HG02678 (cell line): ENCODE results near the gene CACNA1S.
A peak's percentile ranks its signal among the peaks of the same experiment; 100 is the strongest.

ENCODE experiments used
- ATAC-seq: cut with Tn5 transposase; IDR thresholded peaks from one replicate; pipeline ENCODE4 v1.9.1; 2021; ENCODE audit warnings: mild to moderate bottlenecking, moderate library complexity; ENCODE audit not compliant: unreplicated experiment

CACNA1S gene

GRCh38 chr1:201112173-201112731 is at the start of gene CACNA1S:
TSS of gene CACNA1S (minus strand) at chr1:201112426. CDS start at chr1:201112339, 87 bp downstream.
- ATAC-seq = no peak

- ATAC-seq = no peak
These were observed 45.7 kb upstream of the CACNA1S start for GRCh38 chr1:201157949-201158348.

GRCh38 chr1:201156819-201157218 is 44.6 kb upstream of the CACNA1S start:
- no peak for ATAC-seq

- ATAC-seq = no peak
These were observed 44.1 kb upstream of the CACNA1S start for GRCh38 chr1:201156346-201156745.

GRCh38 chr1:201155354-201155753 is 43.1 kb upstream of the CACNA1S start:
- no peak for ATAC-seq

- ATAC-seq = peak; percentile 98
These were observed 42.4 kb upstream of the CACNA1S start, which contains the start of gene TMEM9 for GRCh38 chr1:201154389-201155165. TSS of gene TMEM9 (minus strand) at chr1:201154474. CDS start at chr1:201153923, 551 bp downstream.

- peak; percentile 62 for ATAC-seq
These were observed 41.5 kb upstream of the CACNA1S start for GRCh38 chr1:201153474-201154388.

- no peak for ATAC-seq
These were observed 37.2 kb upstream of the CACNA1S start for GRCh38 chr1:201149400-201149799.

- no peak for ATAC-seq
These were observed 35.3 kb upstream of the CACNA1S start for GRCh38 chr1:201147396-201148015.

- no peak for ATAC-seq
These were observed 34.6 kb upstream of the CACNA1S start for GRCh38 chr1:201146626-201147390.

GRCh38 chr1:201145816-201146215 is 33.6 kb upstream of the CACNA1S start:
- no peak for ATAC-seq

- no peak for ATAC-seq
These were observed 32.9 kb upstream of the CACNA1S start for GRCh38 chr1:201145132-201145531.

GRCh38 chr1:201144701-201145100 is 32.5 kb upstream of the CACNA1S start:
- ATAC-seq = no peak

- ATAC-seq = no peak
These were observed 31.8 kb upstream of the CACNA1S start for GRCh38 chr1:201143726-201144635.

- ATAC-seq = no peak
These were observed 30.9 kb upstream of the CACNA1S start for GRCh38 chr1:201142849-201143725.

- no peak for ATAC-seq
These were observed 30.0 kb upstream of the CACNA1S start for GRCh38 chr1:201142011-201142848.

GRCh38 chr1:201141418-201141817 is 29.2 kb upstream of the CACNA1S start:
- ATAC-seq = no peak
